A673 (cell line): Measurements from ENCODE around the gene HAS3. TPM values are rescaled to one million over a fixed set of nuclear protein-coding genes. Genes with fewer than 3 reads are reported as not detected.

Experiments used
- BruUV-seq: library from RNA; stranded (reverse); fragments of 400-500 nt; replicated peaks from 2 replicates; lab custom pipeline; 2021; lab: Mats Ljungman, UMichigan
- CTCF ChIA-PET: fragments of 300-600 bp; sonication (Branson Sonifier 250); formaldehyde crosslinking; loops from one replicate; lab custom pipeline; 2022; ENCODE audit warnings: antibody characterized with exemption; lab: Charles Lee
- POLR2A ChIA-PET: fragments of 300-600 bp; sonication (Branson Sonifier 250); formaldehyde crosslinking; loops from one replicate; lab custom pipeline; 2022; ENCODE audit warnings: antibody characterized with exemption; ENCODE audit not compliant: low non-redundant PET; lab: Charles Lee
- DNase-seq: peaks from one replicate; pipeline ENCODE4 v3.0.0-alpha.2; 2015; ENCODE audit warnings: low spot score
- H3K27ac ChIP-seq: fragments of 200-600 bp; sonication (generic); 2 replicates; pipeline ENCODE4 v1.5.1; 2016; ENCODE audit warnings: mixed run types, low read depth, mild to moderate bottlenecking, mixed read lengths, antibody characterized with exemption, low read length; ENCODE audit not compliant: poor library complexity, severe bottlenecking
- H3K27me3 ChIP-seq: fragments of 200-600 bp; sonication (generic); replicated peaks from 2 replicates; pipeline ENCODE4 v1.6.1; 2017; ENCODE audit warnings: mixed run types, low read depth, mild to moderate bottlenecking, mixed read lengths, antibody characterized with exemption, low read length; ENCODE audit not compliant: insufficient read depth, poor library complexity
- H3K36me3 ChIP-seq: fragments of 200-600 bp; sonication (generic); 2 replicates; pipeline ENCODE4 v1.6.1; 2016; ENCODE audit warnings: mixed run types, mild to moderate bottlenecking, mixed read lengths, antibody characterized with exemption, low read length; ENCODE audit not compliant: insufficient read depth, poor library complexity, severe bottlenecking
- H3K4me1 ChIP-seq: fragments of 200-600 bp; sonication (generic); 2 replicates; pipeline ENCODE4 v1.6.1; 2017; ENCODE audit warnings: mixed run types, mild to moderate bottlenecking, mixed read lengths, antibody characterized with exemption, low read length; ENCODE audit not compliant: insufficient read depth, poor library complexity, severe bottlenecking
- H3K4me3 ChIP-seq: fragments of 200-600 bp; sonication (generic); 2 replicates; pipeline ENCODE4 v1.5.1; 2016; ENCODE audit warnings: low read depth, mixed run types, mild to moderate bottlenecking, mixed read lengths, low read length; ENCODE audit not compliant: poor library complexity, severe bottlenecking
- H3K9me3 ChIP-seq: fragments of 200-600 bp; sonication (generic); 2 replicates; pipeline ENCODE4 v1.6.1; 2016; ENCODE audit warnings: mixed run types, low read depth, mild to moderate bottlenecking, mixed read lengths, antibody characterized with exemption, low read length; ENCODE audit not compliant: poor library complexity, severe bottlenecking
- EZH2 ChIP-seq: fragments of 200-600 bp; sonication (generic); IDR thresholded peaks from 2 replicates; pipeline ENCODE4 v1.6.1; 2017; ENCODE audit warnings: borderline replicate concordance, low read depth, mild to moderate bottlenecking, mixed read lengths, antibody characterized with exemption, low read length; ENCODE audit not compliant: poor library complexity, severe bottlenecking
- intact Hi-C: fragments of 100-400 bp; cut with micrococcal nuclease; formaldehyde crosslinking; loops from one replicate; pipeline ENCODE4 v1.10.0; 2022; ENCODE audit not compliant: unreplicated experiment
- total RNA-seq: library from RNA; stranded (reverse); gene quantifications from 2 replicates; pipeline ENCODE4 v1.2.3, GENCODE V29; 2021
- TF ChIP-seq, protein P1 (sequence below): fragments of 300-800, 200-600 bp; sonication (generic); conservative IDR thresholded peaks from 2 replicates; pipeline ENCODE4 v1.5.1; 2017; ENCODE audit warnings: low read depth, mild to moderate bottlenecking, antibody characterized with exemption, low read length, moderate library complexity, mixed read lengths

The HAS3 gene
- total RNA-seq, 1 experiment from 2014 or later = 0.49 TPM

DNA sequence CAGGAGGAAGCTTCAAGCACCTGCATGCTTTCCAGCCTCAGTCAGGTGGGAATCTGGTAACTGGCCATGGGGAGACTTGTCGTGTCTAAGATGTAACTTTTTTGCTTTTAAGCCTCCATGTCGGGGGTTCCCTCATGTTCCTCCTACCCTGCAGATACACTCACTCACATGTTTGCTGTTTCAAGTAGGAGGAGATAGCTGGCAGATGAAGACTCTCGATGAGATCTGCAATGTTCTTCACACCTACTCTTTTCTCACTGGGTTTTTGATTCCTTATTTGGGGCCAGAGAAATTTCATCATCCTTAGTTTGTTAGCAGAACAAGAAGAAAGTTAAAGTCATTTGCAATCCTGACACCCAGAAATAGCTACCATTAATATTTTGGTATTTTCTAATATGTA, 51.7 kb downstream of the HAS3 start:
- intact Hi-C loops = no loop called here
- TF ChIP-seq, protein P1, sequence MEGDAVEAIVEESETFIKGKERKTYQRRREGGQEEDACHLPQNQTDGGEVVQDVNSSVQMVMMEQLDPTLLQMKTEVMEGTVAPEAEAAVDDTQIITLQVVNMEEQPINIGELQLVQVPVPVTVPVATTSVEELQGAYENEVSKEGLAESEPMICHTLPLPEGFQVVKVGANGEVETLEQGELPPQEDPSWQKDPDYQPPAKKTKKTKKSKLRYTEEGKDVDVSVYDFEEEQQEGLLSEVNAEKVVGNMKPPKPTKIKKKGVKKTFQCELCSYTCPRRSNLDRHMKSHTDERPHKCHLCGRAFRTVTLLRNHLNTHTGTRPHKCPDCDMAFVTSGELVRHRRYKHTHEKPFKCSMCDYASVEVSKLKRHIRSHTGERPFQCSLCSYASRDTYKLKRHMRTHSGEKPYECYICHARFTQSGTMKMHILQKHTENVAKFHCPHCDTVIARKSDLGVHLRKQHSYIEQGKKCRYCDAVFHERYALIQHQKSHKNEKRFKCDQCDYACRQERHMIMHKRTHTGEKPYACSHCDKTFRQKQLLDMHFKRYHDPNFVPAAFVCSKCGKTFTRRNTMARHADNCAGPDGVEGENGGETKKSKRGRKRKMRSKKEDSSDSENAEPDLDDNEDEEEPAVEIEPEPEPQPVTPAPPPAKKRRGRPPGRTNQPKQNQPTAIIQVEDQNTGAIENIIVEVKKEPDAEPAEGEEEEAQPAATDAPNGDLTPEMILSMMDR = no peak
- TF ChIP-seq EZH2 = no peak
- ChIA-PET POLR2A (no interaction called here), CTCF (no interaction called here)
- no peaks in the 10 kb centered on the region for H3K27me3 ChIP-seq
- no peaks in the 10 kb centered on the region for H3K4me1 ChIP-seq
- H3K36me3 ChIP-seq = peaks cover 86% of the 10 kb centered on the region
- H3K27ac ChIP-seq = no peak overlapping the region
- BruUV-seq = no TSS peak
- H3K9me3 ChIP-seq = no peaks in the 10 kb centered on the region
- no peak overlapping the region for H3K4me3 ChIP-seq
- DNase-seq = no peak

DNA sequence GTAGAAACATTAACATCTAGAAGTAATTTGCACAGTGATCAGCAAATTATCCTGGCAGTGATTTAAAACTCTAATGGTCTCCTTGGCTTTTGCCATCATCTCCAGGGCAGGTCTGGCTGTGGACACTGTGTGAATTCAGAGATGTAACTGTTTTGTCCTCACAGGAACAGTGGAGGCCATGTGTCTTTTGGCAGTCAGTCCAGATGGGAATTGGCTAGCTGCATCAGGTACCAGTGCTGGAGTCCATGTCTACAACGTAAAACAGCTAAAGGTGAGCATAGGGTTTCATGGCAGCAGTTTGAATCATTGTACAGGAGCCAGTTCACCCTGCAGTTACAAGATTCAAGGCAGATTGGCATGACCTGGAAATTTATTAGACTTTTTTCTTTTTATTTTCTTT, 54.7 kb downstream of the HAS3 start:
- CTCF ChIA-PET = no interaction called here
- intact Hi-C loops = no loop called here
- Histone ChIP-seq H3K27me3 (no peaks in the 10 kb centered on the region), H3K9me3 (no peaks in the 10 kb centered on the region), H3K27ac (no peak overlapping the region), H3K4me1 (no peaks in the 10 kb centered on the region), H3K36me3 (peaks cover 82% of the 10 kb centered on the region), H3K4me3 (no peak overlapping the region)
- TF ChIP-seq, protein P1 = no peak
- TF ChIP-seq EZH2 = no peak
- BruUV-seq = no TSS peak
- POLR2A ChIA-PET = no interaction called here
- no peak for DNase-seq

DNA sequence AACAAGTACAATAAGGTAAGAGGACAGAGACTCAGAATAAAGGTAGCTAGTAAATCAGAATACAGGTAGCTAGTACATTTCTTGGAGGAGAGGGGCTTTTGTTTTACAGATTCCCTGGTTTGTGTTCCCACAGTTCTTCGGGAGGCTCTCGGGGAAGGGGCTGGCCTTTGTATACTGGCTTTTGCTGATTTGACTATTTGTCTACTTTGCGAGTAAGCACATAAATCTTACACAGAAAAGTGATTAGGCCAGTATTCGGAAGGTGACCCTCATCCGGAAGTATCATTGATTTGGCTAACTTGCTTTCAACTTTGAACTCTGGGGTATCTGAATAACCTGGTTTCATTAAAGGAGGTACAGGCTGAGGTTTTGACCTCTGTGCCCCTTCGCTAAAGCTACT, 60.1 kb downstream of the HAS3 start:
- Histone ChIP-seq H3K4me3 (no peak overlapping the region), H3K36me3 (peaks cover 84% of the 10 kb centered on the region), H3K27ac (no peak overlapping the region), H3K27me3 (no peaks in the 10 kb centered on the region), H3K9me3 (no peaks in the 10 kb centered on the region), H3K4me1 (no peaks in the 10 kb centered on the region)
- intact Hi-C loops = no loop called here
- TF ChIP-seq EZH2 = no peak
- TF ChIP-seq, protein P1 = no peak
- CTCF ChIA-PET = no interaction called here
- no peak for DNase-seq
- POLR2A ChIA-PET = no interaction called here
- no TSS peak for BruUV-seq
